ENCODE results near the gene ADAMTS17. TPM values are rescaled to one million over a fixed set of nuclear protein-coding genes. Genes with fewer than 3 reads are reported as not detected.

Gene ADAMTS17
- total RNA-seq, 1 donor from 2014 or later = 1.5 TPM

DNA sequence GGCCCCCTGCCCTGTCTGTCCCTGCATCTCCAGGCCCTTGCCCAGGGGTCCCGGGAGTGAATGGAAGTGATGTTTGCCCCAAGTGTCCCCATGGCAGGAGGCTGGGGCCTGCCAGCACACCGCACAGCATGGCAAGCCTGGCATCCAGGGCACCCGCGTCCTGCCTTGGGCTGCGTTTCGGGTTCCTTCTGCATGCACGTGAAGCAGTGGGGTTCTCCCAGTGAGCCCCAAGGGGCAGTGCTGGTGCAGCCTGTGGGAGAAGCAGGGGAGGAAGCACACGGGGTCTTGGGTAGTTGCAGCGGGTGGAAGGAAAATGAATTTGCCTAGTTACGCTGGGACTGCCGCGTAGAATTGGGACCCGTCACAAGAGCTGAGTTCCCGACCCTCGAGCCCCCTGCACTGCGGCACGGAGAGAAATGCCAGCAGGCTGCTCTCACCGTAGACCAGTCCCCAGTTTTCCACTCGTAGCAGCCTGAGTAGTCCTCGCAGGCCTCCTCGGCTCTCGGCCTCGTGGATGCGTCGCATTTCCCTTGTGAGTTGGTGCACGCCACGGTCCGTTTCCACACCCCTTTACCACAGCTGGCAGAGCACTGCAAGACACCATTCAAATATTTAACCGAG, 349.1 kb downstream of the ADAMTS17 start:
- H3K27ac Mint-ChIP-seq = no peak overlapping the region
- H3K4me3 Mint-ChIP-seq = no peak overlapping the region
- H3K36me3 ChIP-seq = no peaks in the 10 kb centered on the region
- peaks cover 2% of the 10 kb centered on the region for H3K36me3 Mint-ChIP-seq
- TF ChIP-seq, protein P1, sequence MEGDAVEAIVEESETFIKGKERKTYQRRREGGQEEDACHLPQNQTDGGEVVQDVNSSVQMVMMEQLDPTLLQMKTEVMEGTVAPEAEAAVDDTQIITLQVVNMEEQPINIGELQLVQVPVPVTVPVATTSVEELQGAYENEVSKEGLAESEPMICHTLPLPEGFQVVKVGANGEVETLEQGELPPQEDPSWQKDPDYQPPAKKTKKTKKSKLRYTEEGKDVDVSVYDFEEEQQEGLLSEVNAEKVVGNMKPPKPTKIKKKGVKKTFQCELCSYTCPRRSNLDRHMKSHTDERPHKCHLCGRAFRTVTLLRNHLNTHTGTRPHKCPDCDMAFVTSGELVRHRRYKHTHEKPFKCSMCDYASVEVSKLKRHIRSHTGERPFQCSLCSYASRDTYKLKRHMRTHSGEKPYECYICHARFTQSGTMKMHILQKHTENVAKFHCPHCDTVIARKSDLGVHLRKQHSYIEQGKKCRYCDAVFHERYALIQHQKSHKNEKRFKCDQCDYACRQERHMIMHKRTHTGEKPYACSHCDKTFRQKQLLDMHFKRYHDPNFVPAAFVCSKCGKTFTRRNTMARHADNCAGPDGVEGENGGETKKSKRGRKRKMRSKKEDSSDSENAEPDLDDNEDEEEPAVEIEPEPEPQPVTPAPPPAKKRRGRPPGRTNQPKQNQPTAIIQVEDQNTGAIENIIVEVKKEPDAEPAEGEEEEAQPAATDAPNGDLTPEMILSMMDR (IDR thresholded peaks at IDR 0.05) = no peak
- TF ChIP-seq EZH2 (IDR thresholded peaks at IDR 0.05) = no peak
- no peak for TF ChIP-seq EZH2phosphoT487 (IDR thresholded peaks at IDR 0.05)
- no peak overlapping the region for H3K4me2 ChIP-seq
- no peak overlapping the region for H3K4me3 ChIP-seq
- H3F3A ChIP-seq (ENCODE audit: low read depth) = peaks cover 11% of the 10 kb centered on the region
- H3K27me3 ChIP-seq = no peaks in the 10 kb centered on the region
- no peaks in the 10 kb centered on the region for H3K79me2 ChIP-seq (ENCODE audit: low read depth)
- H3K9ac ChIP-seq = no peak overlapping the region
- no peaks in the 10 kb centered on the region for H3K9me3 ChIP-seq (ENCODE audit: low read depth)
- no peak overlapping the region for H3K27ac ChIP-seq
- no peaks in the 10 kb centered on the region for H4K20me1 ChIP-seq (ENCODE audit: low read depth)
- peaks cover 30% of the 10 kb centered on the region for H3K4me1 Mint-ChIP-seq
- no peak overlapping the region for H2AFZ ChIP-seq (replicated peaks)
- peaks cover 27% of the 10 kb centered on the region for H3K4me1 ChIP-seq
- peaks cover 15% of the 10 kb centered on the region for H3K27me3 Mint-ChIP-seq (ENCODE audit: insufficient read depth, low read depth)
- DNase-seq (ENCODE audit: low spot score) = no peak
- H3K9me3 Mint-ChIP-seq = peaks cover 3% of the 10 kb centered on the region

DNA sequence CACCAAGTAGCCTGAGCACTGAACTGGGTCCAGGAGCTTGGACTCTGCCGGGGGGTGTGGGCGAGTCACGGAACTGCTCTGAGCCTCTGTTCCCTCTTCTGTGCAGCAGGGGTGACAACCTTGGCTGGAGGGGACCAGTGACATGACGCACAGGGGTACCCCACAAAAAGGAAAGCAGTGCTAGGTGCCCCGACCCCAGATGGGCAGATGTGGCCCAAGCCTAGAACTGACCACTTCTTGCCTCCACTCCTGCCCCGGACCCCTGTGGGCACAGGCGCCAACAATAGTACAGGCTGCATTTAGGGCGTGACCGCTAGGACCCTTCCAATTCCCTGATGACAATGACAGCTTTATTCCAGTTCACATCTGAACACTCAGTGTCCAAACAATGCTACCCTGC, 352.7 kb downstream of the ADAMTS17 start:
- Histone ChIP-seq H4K20me1 (ENCODE audit: low read depth) (no peaks in the 10 kb centered on the region), H3F3A (ENCODE audit: low read depth) (peaks cover 2% of the 10 kb centered on the region), H3K27ac (no peak overlapping the region), H3K4me2 (no peak overlapping the region), H3K27me3 (no peaks in the 10 kb centered on the region), H3K9me3 (ENCODE audit: low read depth) (no peaks in the 10 kb centered on the region), H2AFZ (replicated peaks) (no peak overlapping the region), H3K4me1 (peaks cover 2% of the 10 kb centered on the region), H3K36me3 (no peaks in the 10 kb centered on the region), H3K4me3 (no peak overlapping the region), H3K79me2 (ENCODE audit: low read depth) (no peaks in the 10 kb centered on the region), H3K9ac (no peak overlapping the region)
- peaks cover 15% of the 10 kb centered on the region for H3K4me1 Mint-ChIP-seq
- no peak overlapping the region for H3K27ac Mint-ChIP-seq
- peaks cover 2% of the 10 kb centered on the region for H3K36me3 Mint-ChIP-seq
- peaks cover 6% of the 10 kb centered on the region for H3K9me3 Mint-ChIP-seq
- H3K4me3 Mint-ChIP-seq = peak overlapping the region; percentile 54
- DNase-seq (ENCODE audit: low spot score) = no peak
- H3K27me3 Mint-ChIP-seq (ENCODE audit: insufficient read depth, low read depth) = peaks cover 10% of the 10 kb centered on the region
- TF ChIP-seq, protein P1 (IDR thresholded peaks at IDR 0.05) = no peak
- TF ChIP-seq EZH2 (IDR thresholded peaks at IDR 0.05) (no peak), EZH2phosphoT487 (IDR thresholded peaks at IDR 0.05) (no peak)

DNA sequence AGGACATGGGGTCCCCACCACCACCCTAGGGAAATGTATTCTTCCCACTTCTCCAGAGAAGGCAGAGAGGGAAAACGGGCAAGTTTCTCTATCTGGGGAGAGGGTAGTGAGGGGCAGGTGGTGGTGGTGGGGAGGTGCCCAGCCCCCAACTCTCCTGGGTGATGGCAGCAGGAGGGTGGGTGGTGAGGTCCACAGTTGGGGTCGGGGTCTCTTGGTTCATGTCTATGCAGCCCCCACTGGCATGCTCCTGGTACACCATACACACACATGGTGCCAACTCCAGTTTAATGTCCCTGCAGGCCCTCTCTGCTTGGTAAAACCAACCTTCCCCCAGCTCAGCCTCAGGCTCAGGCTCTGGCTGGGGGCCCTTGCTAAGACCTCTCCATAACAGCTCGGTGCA, 354.1 kb downstream of the ADAMTS17 start:
- Mint-ChIP-seq H3K4me3 (no peak overlapping the region), H3K4me1 (peaks cover 23% of the 10 kb centered on the region), H3K9me3 (peaks cover 6% of the 10 kb centered on the region), H3K27me3 (ENCODE audit: insufficient read depth, low read depth) (peaks cover 10% of the 10 kb centered on the region), H3K27ac (no peak overlapping the region), H3K36me3 (peaks cover 2% of the 10 kb centered on the region)
- Histone ChIP-seq H3K4me2 (no peak overlapping the region), H2AFZ (replicated peaks) (no peak overlapping the region), H3K27me3 (no peaks in the 10 kb centered on the region), H3F3A (ENCODE audit: low read depth) (peaks cover 16% of the 10 kb centered on the region), H3K79me2 (ENCODE audit: low read depth) (no peaks in the 10 kb centered on the region), H3K4me3 (no peak overlapping the region), H3K9me3 (ENCODE audit: low read depth) (no peaks in the 10 kb centered on the region), H3K4me1 (peaks cover 14% of the 10 kb centered on the region), H3K27ac (no peak overlapping the region), H3K9ac (no peak overlapping the region), H4K20me1 (ENCODE audit: low read depth) (no peaks in the 10 kb centered on the region), H3K36me3 (no peaks in the 10 kb centered on the region)
- TF ChIP-seq EZH2 (IDR thresholded peaks at IDR 0.05) (no peak), EZH2phosphoT487 (IDR thresholded peaks at IDR 0.05) (no peak)
- TF ChIP-seq, protein P1 (IDR thresholded peaks at IDR 0.05) = no peak
- DNase-seq (ENCODE audit: low spot score) = no peak

Measured in neural progenitor cell (in vitro differentiated cells).